ENCODE measurements around the gene VAPA.
A peak's percentile ranks its signal among the peaks of the same experiment; 100 is the strongest.
"Not testable (repeated sequence)": the region's sequence is repeated elsewhere in the genome, so short reads cannot be mapped to it uniquely, and the experiment has no call there.

VAPA gene

GRCh38 chr18:9886005-9886348 lies 27.8 kb upstream of the VAPA start:
- no peak for DNase-seq

- no peak for DNase-seq
These were observed 25.8 kb upstream of the VAPA start for GRCh38 chr18:9887992-9888391.

- no peak for DNase-seq
These were observed 23.6 kb upstream of the VAPA start for GRCh38 chr18:9890196-9890595.

- no peak for DNase-seq
These were observed 22.9 kb upstream of the VAPA start for GRCh38 chr18:9890957-9891356.

- DNase-seq: not testable (repeated sequence)
These were observed 22.3 kb upstream of the VAPA start for GRCh38 chr18:9891515-9891914.

- DNase-seq: no peak
These were observed 19.3 kb upstream of the VAPA start for GRCh38 chr18:9894454-9895068.

GRCh38 chr18:9897129-9897528 lies 16.7 kb upstream of the VAPA start:
- DNase-seq: no peak

GRCh38 chr18:9897787-9898291 lies 16.0 kb upstream of the VAPA start:
- DNase-seq: not testable (repeated sequence)

GRCh38 chr18:9898792-9899549 lies 14.8 kb upstream of the VAPA start:
- no peak for DNase-seq

GRCh38 chr18:9899550-9899930 lies 14.3 kb upstream of the VAPA start:
- not testable (repeated sequence) for DNase-seq

GRCh38 chr18:9900699-9901098 lies 13.1 kb upstream of the VAPA start:
- DNase-seq: no peak

- DNase-seq: no peak
These were observed 12.4 kb upstream of the VAPA start for GRCh38 chr18:9901377-9901776.

- not testable (repeated sequence) for DNase-seq
These were observed 11.6 kb upstream of the VAPA start for GRCh38 chr18:9902264-9902663.

- DNase-seq: no peak
These were observed 11.0 kb upstream of the VAPA start for GRCh38 chr18:9902832-9903231.

GRCh38 chr18:9905401-9905922 lies 8.4 kb upstream of the VAPA start:
- DNase-seq: no peak

GRCh38 chr18:9906481-9906880 lies 7.3 kb upstream of the VAPA start:
- no peak for DNase-seq

GRCh38 chr18:9907867-9908266 lies 5.9 kb upstream of the VAPA start:
- DNase-seq: no peak

- DNase-seq: no peak
These were observed 3.7 kb upstream of the VAPA start for GRCh38 chr18:9910071-9910470.

GRCh38 chr18:9910661-9911060 lies 3.2 kb upstream of the VAPA start:
- no peak for DNase-seq

- DNase-seq: no peak
These were observed 2.6 kb upstream of the VAPA start for GRCh38 chr18:9911226-9911625.

- not testable (repeated sequence) for DNase-seq
These were observed 1.5 kb upstream of the VAPA start for GRCh38 chr18:9912285-9912684.

GRCh38 chr18:9913151-9913525 lies 678 bp upstream of the VAPA start:
- DNase-seq: no peak

- no peak for DNase-seq
These were observed 443 bp downstream of the VAPA start for GRCh38 chr18:9914334-9914583.

- DNase-seq: peak; percentile 74
These were observed 921 bp downstream of the VAPA start for GRCh38 chr18:9914584-9915290.

All from right forelimb (tissue), 1 donor.